Measurements from ENCODE around the gene PRDM16. TPM values are rescaled to one million over a fixed set of nuclear protein-coding genes. Genes with fewer than 3 reads are reported as not detected.

Gene PRDM16
- polyA plus RNA-seq, 1 donor (not counting 4 experiments of a cell fraction or from before 2014, with no cell fraction given), result 0.05 TPM

GRCh38 chr1:3251807-3252428, 182.9 kb downstream of the PRDM16 start:
- no peak overlapping the region for H3K9ac ChIP-seq (ENCODE audit: control insufficient read depth, extremely low read depth, insufficient read depth, low read length)
- no peaks in the 10 kb centered on the region for H3K9me1 ChIP-seq (ENCODE audit: control insufficient read depth, extremely low read depth, insufficient read depth, low read length)
- no peak overlapping the region for H3K27ac ChIP-seq (ENCODE audit: control insufficient read depth, insufficient read depth, low read length)
- dilution Hi-C loops (cut with MboI; ENCODE audit: extremely low pct_ligation_motif_present, low sequenced_read_pairs), result no loop called here
- no peaks in the 10 kb centered on the region for H4K20me1 ChIP-seq (ENCODE audit: control insufficient read depth, extremely low read depth, insufficient read depth, low read length)
- H2AFZ ChIP-seq (ENCODE audit: control insufficient read depth, low read length), result no peak overlapping the region
- peaks cover 25% of the 10 kb centered on the region for H3K27me3 ChIP-seq (ENCODE audit: control insufficient read depth, extremely low read depth, insufficient read depth, low read length)
- no peak overlapping the region for H3K4me2 ChIP-seq (ENCODE audit: control insufficient read depth, extremely low read depth, insufficient read depth, low read depth, low read length)
- DNase-seq (ENCODE audit: low read depth, low spot score) (no peak), FAIRE-seq (no peak)
- H3K9me3 ChIP-seq (ENCODE audit: control insufficient read depth, low read depth, low read length), result no peaks in the 10 kb centered on the region
- H3K36me3 ChIP-seq (ENCODE audit: control insufficient read depth in 2 of 2, extremely low read depth in 1 of 2, insufficient read depth in 2 of 2, low read length in 2 of 2), result no peaks in the 10 kb centered on the region
- H3K4me1 ChIP-seq (ENCODE audit: control insufficient read depth, extremely low read depth, insufficient read depth, low read length), result no peaks in the 10 kb centered on the region
- no peaks in the 10 kb centered on the region for H3K79me2 ChIP-seq (ENCODE audit: control insufficient read depth, insufficient read depth, low read length)
- no peak overlapping the region for H3K4me3 ChIP-seq (ENCODE audit: control insufficient read depth in 2 of 3, extremely low read depth in 1 of 3, insufficient read depth in 2 of 3, low read depth in 1 of 3, low read length in 3 of 3)
- no peak for TF ChIP-seq EZH2 (IDR thresholded peaks at IDR 0.05; ENCODE audit: low read length)
- TF ChIP-seq CTCF (optimal IDR thresholded peaks at IDR 0.05 in 1 of 3, IDR thresholded peaks at IDR 0.05 in 1 of 3, conservative IDR thresholded peaks at IDR 0.05 in 1 of 3; ENCODE audit: extremely low read depth in 1 of 3, insufficient read depth in 2 of 3, low read length in 3 of 3), result no peak

DNA sequence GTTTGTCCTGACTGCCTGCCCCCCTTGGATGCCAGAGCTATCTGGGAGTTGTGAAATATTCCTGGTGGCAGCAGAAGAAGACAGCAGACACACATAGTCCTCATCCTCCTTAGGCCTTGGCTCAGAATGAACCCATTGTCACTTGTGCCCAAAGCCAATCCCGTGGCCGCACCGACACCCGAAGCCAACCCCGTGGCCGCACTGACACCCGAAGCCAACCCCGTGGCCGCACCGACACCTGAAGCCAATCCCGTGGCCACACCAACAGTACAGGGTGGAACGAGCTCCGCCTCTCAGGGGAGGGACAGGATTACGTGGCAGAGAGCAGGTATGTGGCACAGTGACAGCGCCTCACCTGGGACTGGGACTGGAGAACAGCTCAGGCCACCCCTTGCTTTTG, 186.7 kb downstream of the PRDM16 start:
- Histone ChIP-seq H2AFZ (ENCODE audit: control insufficient read depth, low read length) (no peak overlapping the region), H3K4me2 (ENCODE audit: control insufficient read depth, extremely low read depth, insufficient read depth, low read depth, low read length) (no peak overlapping the region), H3K27ac (ENCODE audit: control insufficient read depth, insufficient read depth, low read length) (no peak overlapping the region), H3K9me1 (ENCODE audit: control insufficient read depth, extremely low read depth, insufficient read depth, low read length) (no peaks in the 10 kb centered on the region), H3K9ac (ENCODE audit: control insufficient read depth, extremely low read depth, insufficient read depth, low read length) (no peak overlapping the region), H3K27me3 (ENCODE audit: control insufficient read depth, extremely low read depth, insufficient read depth, low read length) (no peaks in the 10 kb centered on the region), H4K20me1 (ENCODE audit: control insufficient read depth, extremely low read depth, insufficient read depth, low read length) (no peaks in the 10 kb centered on the region), H3K79me2 (ENCODE audit: control insufficient read depth, insufficient read depth, low read length) (no peaks in the 10 kb centered on the region), H3K4me1 (ENCODE audit: control insufficient read depth, extremely low read depth, insufficient read depth, low read length) (no peaks in the 10 kb centered on the region), H3K36me3 (ENCODE audit: control insufficient read depth in 2 of 2, extremely low read depth in 1 of 2, insufficient read depth in 2 of 2, low read length in 2 of 2) (no peaks in the 10 kb centered on the region), H3K4me3 (ENCODE audit: control insufficient read depth in 2 of 3, extremely low read depth in 1 of 3, insufficient read depth in 2 of 3, low read depth in 1 of 3, low read length in 3 of 3) (no peak overlapping the region), H3K9me3 (ENCODE audit: control insufficient read depth, low read depth, low read length) (peaks cover 8% of the 10 kb centered on the region)
- DNase-seq (ENCODE audit: low read depth, low spot score) (no peak), FAIRE-seq (no peak)
- dilution Hi-C loops (cut with MboI; ENCODE audit: extremely low pct_ligation_motif_present, low sequenced_read_pairs), result no loop called here
- TF ChIP-seq CTCF (optimal IDR thresholded peaks at IDR 0.05 in 1 of 3, IDR thresholded peaks at IDR 0.05 in 1 of 3, conservative IDR thresholded peaks at IDR 0.05 in 1 of 3; ENCODE audit: extremely low read depth in 1 of 3, insufficient read depth in 2 of 3, low read length in 3 of 3) (no peak), EZH2 (IDR thresholded peaks at IDR 0.05; ENCODE audit: low read length) (no peak)
